HFFc6 (cell line): ENCODE data around the gene PDE2A. TPM values are rescaled to one million over a fixed set of nuclear protein-coding genes. Genes with fewer than 3 reads are reported as not detected.

Source experiments
- DNase-seq: peaks from one replicate; pipeline ENCODE4 v3.0.0-alpha.2; 2018
- H3K27ac Mint-ChIP-seq: 2 replicates; pipeline ENCODE4 v1.8.0; 2020; ENCODE audit warnings: mild to moderate bottlenecking, mixed read lengths
- H3K27me3 Mint-ChIP-seq: 2 replicates; pipeline ENCODE4 v1.8.0; 2021; ENCODE audit warnings: mild to moderate bottlenecking, moderate library complexity, mixed read lengths; ENCODE audit not compliant: insufficient read depth
- H3K36me3 Mint-ChIP-seq: 2 replicates; pipeline ENCODE4 v1.8.0; 2021; ENCODE audit warnings: low read depth, mixed read lengths
- H3K4me1 Mint-ChIP-seq: 2 replicates; pipeline ENCODE4 v1.8.0; 2020; ENCODE audit warnings: low read depth, mixed read lengths
- H3K4me3 Mint-ChIP-seq: 2 replicates; pipeline ENCODE4 v1.8.0; 2020; ENCODE audit warnings: mild to moderate bottlenecking, moderate library complexity, mixed read lengths
- H3K9me3 Mint-ChIP-seq: 2 replicates; pipeline ENCODE4 v1.8.0; 2020; ENCODE audit warnings: mild to moderate bottlenecking, mixed read lengths
- total RNA-seq, 6 experiments: library from RNA; stranded (reverse); fragmentation: NEBNext Ultra II Directional; extraction: Animal tissue kit (Norgen Biotek cat#: 25700); gene quantifications; 2 replicates in 1 of 6; 3 replicates in 5 of 6; pipeline ENCODE4 v1.2.3, GENCODE V29; 2021
- TF ChIP-seq, protein P1 (sequence below): fragments of 200-600 bp; sonication (generic); IDR thresholded peaks from 2 replicates; pipeline ENCODE4 v1.5.0; 2021; ENCODE audit warnings: antibody characterized with exemption, mild to moderate bottlenecking

The PDE2A gene
- total RNA-seq, 6 experiments from 2014 or later, result 0.07 to 0.57 (median 0.40) TPM

DNA sequence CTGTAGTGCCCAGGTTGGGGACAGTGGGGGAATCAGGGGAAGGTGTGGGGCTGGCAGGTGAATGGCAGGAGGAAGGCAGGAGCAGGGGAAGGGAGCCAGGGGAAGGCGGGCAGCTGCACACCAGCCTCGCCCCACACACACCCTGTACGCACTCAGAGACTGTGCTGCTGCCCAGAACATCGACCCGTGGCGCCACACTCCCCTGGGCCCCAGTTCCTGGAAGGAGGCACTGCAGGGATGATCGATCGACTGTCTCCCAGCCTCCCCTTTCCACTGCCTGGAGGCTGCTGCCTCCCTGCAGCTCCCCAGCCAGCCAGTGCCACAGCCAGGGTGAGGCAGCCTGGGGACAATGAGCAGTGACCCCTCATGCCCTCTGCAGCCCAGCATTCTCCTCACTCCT, 19.2 kb downstream of the PDE2A start:
- H3K27ac Mint-ChIP-seq, result no peak overlapping the region
- H3K36me3 Mint-ChIP-seq, result no peaks in the 10 kb centered on the region
- TF ChIP-seq, protein P1, sequence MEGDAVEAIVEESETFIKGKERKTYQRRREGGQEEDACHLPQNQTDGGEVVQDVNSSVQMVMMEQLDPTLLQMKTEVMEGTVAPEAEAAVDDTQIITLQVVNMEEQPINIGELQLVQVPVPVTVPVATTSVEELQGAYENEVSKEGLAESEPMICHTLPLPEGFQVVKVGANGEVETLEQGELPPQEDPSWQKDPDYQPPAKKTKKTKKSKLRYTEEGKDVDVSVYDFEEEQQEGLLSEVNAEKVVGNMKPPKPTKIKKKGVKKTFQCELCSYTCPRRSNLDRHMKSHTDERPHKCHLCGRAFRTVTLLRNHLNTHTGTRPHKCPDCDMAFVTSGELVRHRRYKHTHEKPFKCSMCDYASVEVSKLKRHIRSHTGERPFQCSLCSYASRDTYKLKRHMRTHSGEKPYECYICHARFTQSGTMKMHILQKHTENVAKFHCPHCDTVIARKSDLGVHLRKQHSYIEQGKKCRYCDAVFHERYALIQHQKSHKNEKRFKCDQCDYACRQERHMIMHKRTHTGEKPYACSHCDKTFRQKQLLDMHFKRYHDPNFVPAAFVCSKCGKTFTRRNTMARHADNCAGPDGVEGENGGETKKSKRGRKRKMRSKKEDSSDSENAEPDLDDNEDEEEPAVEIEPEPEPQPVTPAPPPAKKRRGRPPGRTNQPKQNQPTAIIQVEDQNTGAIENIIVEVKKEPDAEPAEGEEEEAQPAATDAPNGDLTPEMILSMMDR, result no peak
- peaks cover 38% of the 10 kb centered on the region for H3K27me3 Mint-ChIP-seq
- no peak overlapping the region for H3K4me3 Mint-ChIP-seq
- no peaks in the 10 kb centered on the region for H3K9me3 Mint-ChIP-seq
- no peaks in the 10 kb centered on the region for H3K4me1 Mint-ChIP-seq
- no peak for DNase-seq

DNA sequence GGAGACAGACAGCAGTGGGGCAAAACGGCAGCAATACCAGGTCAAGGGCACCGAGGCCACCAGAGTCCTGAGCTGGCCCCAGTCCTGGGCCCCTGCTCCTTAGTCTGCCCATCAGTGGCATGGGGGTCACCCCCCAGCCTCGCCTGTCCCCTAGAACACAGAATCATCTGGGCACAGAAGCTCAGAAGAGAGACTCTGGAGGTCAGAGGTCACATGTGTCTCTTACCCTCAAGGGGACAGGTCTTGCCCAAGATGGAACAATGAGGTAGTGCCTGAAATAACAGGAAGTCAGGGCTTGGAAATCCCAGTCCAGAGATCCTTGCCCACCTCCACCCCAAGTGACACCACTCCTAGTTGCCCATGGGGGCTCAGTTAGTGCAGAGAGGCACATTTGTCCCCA, 20.6 kb downstream of the PDE2A start:
- H3K36me3 Mint-ChIP-seq, result no peaks in the 10 kb centered on the region
- peaks cover 38% of the 10 kb centered on the region for H3K27me3 Mint-ChIP-seq
- H3K9me3 Mint-ChIP-seq, result no peaks in the 10 kb centered on the region
- no peak for DNase-seq
- H3K27ac Mint-ChIP-seq, result no peak overlapping the region
- TF ChIP-seq, protein P1, result no peak
- no peaks in the 10 kb centered on the region for H3K4me1 Mint-ChIP-seq
- H3K4me3 Mint-ChIP-seq, result no peak overlapping the region

GRCh38 chr11:72652873-72653630, 21.2 kb downstream of the PDE2A start:
- no peak overlapping the region for H3K4me3 Mint-ChIP-seq
- H3K9me3 Mint-ChIP-seq, result no peaks in the 10 kb centered on the region
- no peak for DNase-seq
- TF ChIP-seq, protein P1, result no peak
- no peaks in the 10 kb centered on the region for H3K36me3 Mint-ChIP-seq
- H3K4me1 Mint-ChIP-seq, result no peaks in the 10 kb centered on the region
- H3K27me3 Mint-ChIP-seq, result peaks cover 38% of the 10 kb centered on the region
- no peak overlapping the region for H3K27ac Mint-ChIP-seq

- Mint-ChIP-seq H3K36me3 (no peaks in the 10 kb centered on the region), H3K4me1 (no peaks in the 10 kb centered on the region), H3K27me3 (peaks cover 38% of the 10 kb centered on the region)
Measured at GRCh38 chr11:72652133-72652532, 22.1 kb downstream of the PDE2A start.

DNA sequence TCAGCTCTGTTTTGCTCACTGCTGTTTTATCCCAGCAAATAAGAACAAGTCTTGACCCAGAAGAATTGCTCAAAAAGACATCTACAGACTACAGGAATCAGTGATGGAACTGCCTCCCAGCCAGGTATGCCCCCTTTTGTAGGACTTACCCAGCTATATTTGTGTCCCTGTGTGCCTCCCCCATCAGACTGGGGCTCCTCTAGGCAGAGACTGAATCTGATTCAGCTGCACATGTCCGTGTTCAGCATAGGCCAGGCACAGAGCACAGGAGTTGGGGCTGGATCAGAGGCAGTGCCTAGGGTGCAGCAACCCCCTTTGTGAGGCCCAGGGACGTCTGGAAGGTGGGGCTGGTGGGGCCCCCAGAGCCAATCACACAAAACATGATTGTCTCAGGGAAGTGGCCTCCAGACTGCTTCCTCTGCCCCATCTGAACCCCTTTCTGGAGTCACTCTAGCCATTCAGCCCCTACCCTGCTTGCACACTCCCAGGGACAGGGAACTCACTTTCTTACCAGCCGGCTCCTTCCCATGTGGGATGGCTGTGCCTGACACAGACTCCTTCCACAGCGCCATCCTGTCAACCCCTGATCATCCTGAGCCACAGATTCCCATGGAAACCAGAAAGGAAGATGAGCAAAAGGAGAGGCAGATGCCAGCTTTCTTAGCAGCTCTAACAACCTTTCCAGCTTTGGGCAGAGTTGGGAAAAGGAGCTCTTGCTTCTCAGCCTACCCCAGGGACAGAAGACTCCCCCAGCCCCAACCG, 24.8 kb downstream of the PDE2A start:
- Mint-ChIP-seq H3K9me3 (no peaks in the 10 kb centered on the region), H3K4me1 (no peaks in the 10 kb centered on the region; the same call in 1 of the 2 replicates), H3K27ac (no peak overlapping the region), H3K4me3 (no peak overlapping the region), H3K27me3 (peaks cover 31% of the 10 kb centered on the region), H3K36me3 (no peaks in the 10 kb centered on the region)
- TF ChIP-seq, protein P1, result no peak
- no peak for DNase-seq

More at GRCh38 chr11:72652133-72652532, 22.1 kb downstream of the PDE2A start:
- Mint-ChIP-seq H3K9me3 (no peaks in the 10 kb centered on the region), H3K27ac (no peak overlapping the region), H3K4me3 (no peak overlapping the region)
- no peak for DNase-seq
- TF ChIP-seq, protein P1, result no peak
